ENCODE results near the gene TMEM200B. TPM values are rescaled to one million over a fixed set of nuclear protein-coding genes. Genes with fewer than 3 reads are reported as not detected.

Gene TMEM200B
- total RNA-seq, 1 experiment from 2014 or later, result 11.3 TPM

DNA sequence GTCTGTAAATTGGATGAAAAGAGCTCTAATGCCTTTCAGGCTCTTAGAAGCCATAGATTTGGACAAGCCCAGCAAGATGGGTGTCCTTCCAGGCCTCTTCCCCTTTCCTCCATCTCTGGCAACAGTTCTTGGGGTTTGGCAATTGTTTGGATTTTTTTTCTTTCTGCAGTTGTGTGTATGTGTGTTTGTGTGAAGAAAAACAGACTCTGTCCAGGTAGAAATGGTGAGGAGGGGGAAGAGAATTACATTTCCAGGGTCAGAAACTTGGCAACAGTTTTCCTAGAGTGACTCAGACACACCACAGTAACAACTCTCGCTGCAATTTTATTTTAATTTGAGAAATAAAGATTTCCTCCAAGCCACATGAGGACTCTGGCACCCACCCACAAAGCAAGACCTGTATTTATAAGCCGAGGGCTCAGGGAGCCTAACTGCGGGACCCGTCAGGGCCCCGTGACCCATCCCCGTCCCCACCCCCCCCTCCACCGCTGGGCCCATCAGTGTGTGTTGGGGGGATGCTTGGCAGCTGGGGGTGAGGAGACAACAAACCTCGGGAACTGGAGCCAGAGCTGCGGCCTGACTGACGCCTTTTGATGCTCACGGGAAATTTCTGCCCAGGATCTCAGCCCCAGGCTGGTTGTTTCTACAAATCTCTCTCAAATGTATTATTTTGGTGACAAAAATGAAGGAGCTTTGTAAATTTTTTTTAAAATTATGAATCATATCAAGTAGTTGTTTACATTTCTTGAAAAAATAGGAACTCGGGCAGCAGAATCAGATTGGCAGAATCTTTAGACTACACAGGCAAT, 4.4 kb downstream of the TMEM200B start:
- H3K9me3 ChIP-seq (ENCODE audit: control insufficient read depth in 1 of 2, insufficient read depth in 1 of 2, low read depth in 1 of 2, low read length in 2 of 2), result no peaks in the 10 kb centered on the region
- TF ChIP-seq SP1 (IDR thresholded peaks at IDR 0.05; ENCODE audit: low read depth) (no peak), ZFX (IDR thresholded peaks at IDR 0.05) (no peak), CBX3 (IDR thresholded peaks at IDR 0.05; ENCODE audit: low read depth) (no peak), EZH2phosphoT487 (IDR thresholded peaks at IDR 0.05; ENCODE audit: borderline replicate concordance) (no peak), ATF3 (IDR thresholded peaks at IDR 0.05) (no peak), RAD21 (IDR thresholded peaks at IDR 0.05; ENCODE audit: low read depth) (no peak)
- no peaks in the 10 kb centered on the region for H3K9me2 ChIP-seq (ENCODE audit: insufficient read depth)
- no peak overlapping the region for H2AFZ ChIP-seq (ENCODE audit: low read depth, low read length, poor library complexity, severe bottlenecking)
- no peak overlapping the region for H3K27ac ChIP-seq (ENCODE audit: low read depth, low read length)
- no TSS peak for BruUV-seq (replicated peaks)
- POLR2A ChIA-PET, result interaction anchor here (0.9 to 1.5 kb wide), 2 partner anchors 62 to 206 kb away, joined by 3 to 4 read pairs; partner anchors contain the start of gene SRSF4
- no peak overlapping the region for H3K4me2 ChIP-seq (ENCODE audit: low read length)
- no peak for ATAC-seq
- H3K36me3 ChIP-seq (ENCODE audit: control insufficient read depth in 1 of 2, insufficient read depth in 2 of 2, low read length in 2 of 2), result no peaks in the 10 kb centered on the region
- intact Hi-C loops (cut with micrococcal nuclease), result no loop called here
- CTCF ChIA-PET, result interaction anchor here (0.6 kb wide), 1 partner anchor 218 kb away, joined by 6 read pairs; no protein-coding TSS in a partner anchor
- no peak for DNase-seq (ENCODE audit: low read depth, low spot score)
- peaks cover 27% of the 10 kb centered on the region for H3K79me2 ChIP-seq (ENCODE audit: insufficient read depth, low read length)
- H3K4me1 ChIP-seq (ENCODE audit: control insufficient read depth in 1 of 2, insufficient read depth in 2 of 2, low read length in 2 of 2), result peaks cover 0 to 4% of the 10 kb centered on the region in 2 experiments; a peak in 1 of 4 replicates
- no peaks in the 10 kb centered on the region for H4K20me1 ChIP-seq (ENCODE audit: insufficient read depth)
- no peak overlapping the region for H3K9ac ChIP-seq (ENCODE audit: low read length)
- H3K4me3 ChIP-seq (replicated peaks in 1 of 2; ENCODE audit: low read depth in 1 of 2, low read length in 2 of 2), result no peak overlapping the region
- RAD21 ChIA-PET (ENCODE audit: low non-redundant PET in 1 of 2, low total read pairs in 2 of 2, uncharacterized antibody in 2 of 2, unreplicated experiment in 2 of 2), result no interaction called here
- H3K27me3 ChIP-seq (ENCODE audit: insufficient read depth, low read length), result no peaks in the 10 kb centered on the region

DNA sequence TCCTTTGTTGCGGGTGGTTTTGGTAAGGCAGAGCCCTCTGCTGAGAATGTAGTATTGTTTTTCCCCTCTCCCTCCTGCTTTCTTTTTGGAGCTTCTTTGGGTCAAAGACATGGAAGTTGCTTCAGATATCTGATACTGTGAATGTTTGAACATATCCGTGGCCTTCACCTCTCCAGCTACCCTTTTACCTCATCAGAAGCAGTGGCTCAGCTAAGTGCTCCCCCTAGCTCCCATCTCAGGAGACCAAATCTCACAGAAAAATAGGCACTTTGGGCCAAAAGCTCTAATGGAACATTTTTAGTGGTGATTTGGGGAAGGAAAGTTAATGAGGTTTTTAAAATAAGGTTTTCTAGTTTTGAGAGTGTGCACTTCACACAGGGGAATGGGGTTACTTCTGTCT, 6.3 kb downstream of the TMEM200B start:
- POLR2A ChIA-PET, result no interaction called here
- H3K4me3 ChIP-seq (replicated peaks in 1 of 2; ENCODE audit: low read depth in 1 of 2, low read length in 2 of 2), result no peak overlapping the region
- H4K20me1 ChIP-seq (ENCODE audit: insufficient read depth), result no peaks in the 10 kb centered on the region
- H3K9ac ChIP-seq (ENCODE audit: low read length), result no peak overlapping the region
- no peak overlapping the region for H3K4me2 ChIP-seq (ENCODE audit: low read length)
- TF ChIP-seq ZFX (IDR thresholded peaks at IDR 0.05) (no peak), CTCF (IDR thresholded peaks at IDR 0.05 in 2 of 3, conservative IDR thresholded peaks at IDR 0.05 in 1 of 3; ENCODE audit: borderline replicate concordance in 1 of 3, insufficient read depth in 1 of 3, low read depth in 2 of 3, low read length in 2 of 3) (peak in 2 of 3 experiments; percentile 16 to 22; a peak in 2 of 6 replicates), RAD21 (IDR thresholded peaks at IDR 0.05; ENCODE audit: low read depth) (peak; percentile 39)
- RAD21 ChIA-PET (ENCODE audit: low non-redundant PET in 1 of 2, low total read pairs in 2 of 2, uncharacterized antibody in 2 of 2, unreplicated experiment in 2 of 2), result interaction anchor here in 1 of 2 experiments (1.4 kb wide), 1 partner anchor 235 kb away, joined by 3 read pairs; no protein-coding TSS in a partner anchor
- BruUV-seq (replicated peaks), result no TSS peak
- DNase-seq (ENCODE audit: low read depth, low spot score), result no peak
- ATAC-seq, result no peak
- no peak overlapping the region for H3K27ac ChIP-seq (ENCODE audit: low read depth, low read length)
- no peaks in the 10 kb centered on the region for H3K9me3 ChIP-seq (ENCODE audit: control insufficient read depth in 1 of 2, insufficient read depth in 1 of 2, low read depth in 1 of 2, low read length in 2 of 2)
- no peaks in the 10 kb centered on the region for H3K9me2 ChIP-seq (ENCODE audit: insufficient read depth)
- no peak overlapping the region for H2AFZ ChIP-seq (ENCODE audit: low read depth, low read length, poor library complexity, severe bottlenecking)
- H3K27me3 ChIP-seq (ENCODE audit: insufficient read depth, low read length), result no peaks in the 10 kb centered on the region
- CTCF ChIA-PET, result interaction anchor here (0.6 to 2.2 kb wide), 3 partner anchors 10 to 235 kb away, joined by 3 to 7 read pairs (median 4); no protein-coding TSS in a partner anchor
- peaks cover 0 to 4% of the 10 kb centered on the region in 2 experiments; a peak in 1 of 4 replicates for H3K4me1 ChIP-seq (ENCODE audit: control insufficient read depth in 1 of 2, insufficient read depth in 2 of 2, low read length in 2 of 2)
- intact Hi-C loops (cut with micrococcal nuclease), result no loop called here
- H3K79me2 ChIP-seq (ENCODE audit: insufficient read depth, low read length), result peaks cover 17% of the 10 kb centered on the region; the same call in 1 of the 2 replicates
- H3K36me3 ChIP-seq (ENCODE audit: control insufficient read depth in 1 of 2, insufficient read depth in 2 of 2, low read length in 2 of 2), result no peaks in the 10 kb centered on the region

Measured in HCT116 (cell line).